GM21526 (cell line): ENCODE results near the gene GRIA1.

Experiments used
- ATAC-seq: cut with Tn5 transposase; IDR thresholded peaks from one replicate; pipeline ENCODE4 v1.9.1; 2021; ENCODE audit warnings: moderate library complexity; ENCODE audit not compliant: unreplicated experiment, low FRiP score

Gene GRIA1

GRCh38 chr5:153490118-153491037 is at the start of gene GRIA1:
TSS of gene GRIA1 (plus strand) at chr5:153490670.
- ATAC-seq, result no peak

- ATAC-seq, result no peak
Measured at GRCh38 chr5:153445875-153446579, 44.4 kb upstream of the GRIA1 start.

- no peak for ATAC-seq
Measured at GRCh38 chr5:153447534-153447933, 42.9 kb upstream of the GRIA1 start.

- no peak for ATAC-seq
Measured at GRCh38 chr5:153456354-153456753, 34.1 kb upstream of the GRIA1 start.

- no peak for ATAC-seq
Measured at GRCh38 chr5:153456993-153457392, 33.5 kb upstream of the GRIA1 start.

GRCh38 chr5:153458268-153458667 is 32.2 kb upstream of the GRIA1 start:
- no peak for ATAC-seq

- ATAC-seq, result no peak
Measured at GRCh38 chr5:153459051-153459743, 31.3 kb upstream of the GRIA1 start.

- ATAC-seq, result no peak
Measured at GRCh38 chr5:153460421-153460820, 30.0 kb upstream of the GRIA1 start.

GRCh38 chr5:153461341-153461740 is 29.1 kb upstream of the GRIA1 start:
- ATAC-seq, result no peak

GRCh38 chr5:153463806-153464205 is 26.7 kb upstream of the GRIA1 start:
- ATAC-seq, result no peak

- ATAC-seq, result no peak
Measured at GRCh38 chr5:153467546-153467945, 22.9 kb upstream of the GRIA1 start.

GRCh38 chr5:153469423-153469822 is 21.0 kb upstream of the GRIA1 start:
- no peak for ATAC-seq

- ATAC-seq, result no peak
Measured at GRCh38 chr5:153470736-153471135, 19.7 kb upstream of the GRIA1 start.

- ATAC-seq, result no peak
Measured at GRCh38 chr5:153476767-153477166, 13.7 kb upstream of the GRIA1 start.

- ATAC-seq, result peak; percentile 78
Measured at GRCh38 chr5:153480401-153480800, 10.1 kb upstream of the GRIA1 start.

- no peak for ATAC-seq
Measured at GRCh38 chr5:153483482-153483881, 7.0 kb upstream of the GRIA1 start.

GRCh38 chr5:153485641-153486040 is 4.8 kb upstream of the GRIA1 start:
- no peak for ATAC-seq

GRCh38 chr5:153486771-153487170 is 3.7 kb upstream of the GRIA1 start:
- no peak for ATAC-seq

GRCh38 chr5:153489611-153490010 is 859 bp upstream of the GRIA1 start:
- ATAC-seq, result no peak

- no peak for ATAC-seq
Measured at GRCh38 chr5:153491038-153491744, 721 bp downstream of the GRIA1 start.

- no peak for ATAC-seq
Measured at GRCh38 chr5:153491856-153492255, 1.4 kb downstream of the GRIA1 start.
